HepG2 (cell line): Measurements from ENCODE around the gene SPP1. TPM values are rescaled to one million over a fixed set of nuclear protein-coding genes. Genes with fewer than 3 reads are reported as not detected.

Experiments used
- ATAC-seq: fragments of 200-7000 bp; cut with Tn5 transposase; 3 replicates; pipeline ENCODE4 v1.9.1; 2020; ENCODE audit warnings: mild to moderate bottlenecking, moderate library complexity
- BruUV-seq: library from RNA; stranded (reverse); fragments of 400-500 nt; replicated peaks from 2 replicates; lab custom pipeline; 2021; lab: Mats Ljungman, UMichigan
- CTCF ChIA-PET: fragments of 300-600 bp; formaldehyde crosslinking; extraction: SDS; loops from one replicate; lab custom pipeline; 2021; ENCODE audit warnings: low total read pairs, inconsistent platforms, low intra/inter-chr PET ratio; lab: Yijun Ruan, JAX
- POLR2A ChIA-PET: fragments of 350-600 bp; sonication (Branson Sonifier 250); formaldehyde crosslinking; loops from one replicate; lab custom pipeline; 2020; ENCODE audit warnings: antibody characterized with exemption, inconsistent platforms; lab: Yijun Ruan, JAX
- DNase-seq: peaks from one replicate; pipeline ENCODE4 v3.0.0-alpha.2; 2015; ENCODE audit warnings: low spot score
- FAIRE-seq: peaks from 3 replicates; lab custom pipeline; 2011; peaks lifted over from hg19 to GRCh38; lab: Jason Lieb, UNC
- H2AFZ ChIP-seq: one replicate; pipeline ENCODE4 v1.6.1; 2011; ENCODE audit warnings: low read length, inconsistent platforms
- H3K27ac ChIP-seq: fragments of 300-600 bp; 3 replicates; pipeline ENCODE4 v1.8.0; 2011; ENCODE audit warnings: mixed run types, mild to moderate bottlenecking, mixed read lengths, low read length, inconsistent platforms; ENCODE audit not compliant: insufficient read depth; ENCODE audit errors: extremely low read length
- H3K27me3 ChIP-seq, 2 experiments: fragments of 200-600 bp in 1 of 2; 2 replicates in 1 of 2; 3 replicates in 1 of 2; pipeline versions ENCODE4 v1.6.0 to v1.8.0; 2011; ENCODE audit warnings: low read length in 2 of 2, mild to moderate bottlenecking in 2 of 2, moderate library complexity in 2 of 2, inconsistent platforms in 1 of 2; ENCODE audit not compliant: insufficient read depth in 2 of 2, control insufficient read depth in 1 of 2
- H3K36me3 ChIP-seq, 2 experiments: fragments of 200-600 bp in 1 of 2; replicated peaks in 1 of 2; 2 replicates in 1 of 2; 3 replicates in 1 of 2; pipeline versions ENCODE4 v1.5.1 to v1.8.0; 2011; ENCODE audit warnings: low read length in 2 of 2, inconsistent platforms in 1 of 2; ENCODE audit not compliant: insufficient read depth in 2 of 2, control insufficient read depth in 1 of 2
- H3K4me1 ChIP-seq: 2 replicates; pipeline ENCODE4 v1.5.1; 2012; ENCODE audit warnings: low read length, inconsistent platforms; ENCODE audit not compliant: insufficient read depth
- H3K4me2 ChIP-seq: 2 replicates; pipeline ENCODE4 v1.6.0; 2011; ENCODE audit warnings: low read depth, low read length, inconsistent platforms
- H3K4me3 ChIP-seq, 3 experiments: fragments of 200-600 bp in 1 of 3; sonication (generic), shearing (Covaris generic) in 1 of 3; replicated peaks in 1 of 3; 2 replicates each; pipeline ENCODE4 v1.5.1; 2011 to 2016; ENCODE audit warnings: low read length in 3 of 3, inconsistent platforms in 2 of 3, low read depth in 2 of 3, mild to moderate bottlenecking in 2 of 3, control low read depth in 1 of 3, mixed read lengths in 1 of 3; ENCODE audit not compliant: insufficient read depth in 1 of 3
- H3K79me2 ChIP-seq: one replicate; pipeline ENCODE4 v1.6.1; 2011; ENCODE audit warnings: low read length, inconsistent platforms; ENCODE audit not compliant: insufficient read depth
- H3K9ac ChIP-seq: 2 replicates; pipeline ENCODE4 v1.6.0; 2011; ENCODE audit warnings: mild to moderate bottlenecking, low read depth, low read length, inconsistent platforms; ENCODE audit not compliant: insufficient read depth
- H3K9me3 ChIP-seq: 2 replicates; pipeline ENCODE4 v1.5.1; 2012; ENCODE audit warnings: mild to moderate bottlenecking, low read length
- H4K20me1 ChIP-seq: 2 replicates; pipeline ENCODE4 v1.6.0; 2011; ENCODE audit warnings: inconsistent platforms, mild to moderate bottlenecking, low read length, moderate library complexity; ENCODE audit not compliant: insufficient read depth
- DMAP1 ChIP-seq: IDR thresholded peaks from 2 replicates; pipeline ENCODE4 v1.6.1; 2016
- FOSL2 ChIP-seq: sonication (generic); formaldehyde crosslinking; IDR thresholded peaks from 2 replicates; pipeline ENCODE4 v1.4.0; 2020; ENCODE audit warnings: missing genetic modification reagents
- HOXA3 ChIP-seq: sonication (generic); formaldehyde crosslinking; IDR thresholded peaks from 2 replicates; pipeline ENCODE4 v1.5.0; 2020; ENCODE audit warnings: missing genetic modification reagents
- MTA3 ChIP-seq: sonication (generic); formaldehyde crosslinking; IDR thresholded peaks from 2 replicates; pipeline ENCODE4 v1.4.0; 2020; ENCODE audit warnings: missing genetic modification reagents
- MXD4 ChIP-seq: IDR thresholded peaks from 2 replicates; pipeline ENCODE4 v1.6.1; 2016; ENCODE audit warnings: mild to moderate bottlenecking, missing biosample characterization, missing genetic modification reagents
- SNRNP70 ChIP-seq: fragments of 200-400 bp; formaldehyde crosslinking; IDR thresholded peaks from 2 replicates; pipeline ENCODE4 v1.6.1; 2017; ENCODE audit warnings: mild to moderate bottlenecking, low read depth, low read length, moderate library complexity
- ZMYM2 ChIP-seq: sonication (generic); formaldehyde crosslinking; IDR thresholded peaks from 2 replicates; pipeline ENCODE4 v1.8.0; 2022; ENCODE audit warnings: mild to moderate bottlenecking, missing genetic modification reagents
- ZNF282 ChIP-seq: fragments of 450-650 bp; IDR thresholded peaks from 2 replicates; pipeline ENCODE4 v1.6.1; 2018; ENCODE audit not compliant: partially characterized antibody
- ZNF441 ChIP-seq: sonication (generic); formaldehyde crosslinking; IDR thresholded peaks from 2 replicates; pipeline ENCODE4 v1.7.0; 2021; ENCODE audit warnings: missing genetic modification reagents, borderline replicate concordance
- ZNF547 ChIP-seq: sonication (generic); formaldehyde crosslinking; IDR thresholded peaks from 2 replicates; pipeline ENCODE4 v1.5.1; 2020; ENCODE audit warnings: mild to moderate bottlenecking, missing genetic modification reagents
- ZNF660 ChIP-seq: sonication (generic); formaldehyde crosslinking; IDR thresholded peaks from 2 replicates; pipeline ENCODE4 v1.5.1; 2020; ENCODE audit warnings: mild to moderate bottlenecking, low read depth, missing genetic modification reagents, borderline replicate concordance
- ZZZ3 ChIP-seq: sonication (generic); formaldehyde crosslinking; IDR thresholded peaks from 2 replicates; pipeline ENCODE4 v1.4.0; 2020; ENCODE audit warnings: missing genetic modification reagents, mild to moderate bottlenecking, borderline replicate concordance
- WGBS: methylation state at CpG from one replicate; pipeline ENCODE4 v1.1.6; 2017; ENCODE audit warnings: low lambda C conversion rate; 5-methylcytosine and 5-hydroxymethylcytosine counted together
- in situ Hi-C: cut with HindIII; loops from 2 replicates; pipeline ENCODE4 v1.10.0; 2017; ENCODE audit warnings: low pct_unique_long_range_greater_than_20kb; ENCODE audit not compliant: extremely low pct_ligation_motif_present
- intact Hi-C: fragments of 100-400 bp; cut with micrococcal nuclease; formaldehyde crosslinking; loops from one replicate; pipeline ENCODE4 v1.10.0; 2022; ENCODE audit not compliant: unreplicated experiment
- polyA plus RNA-seq, 8 experiments: library from polyadenylated mRNA; depleted of rRNA in 3 of 8; stranded (reverse) in 7 of 8; unstranded in 1 of 8; fragments of >200 nt; fragmentation: Illumina TruSeq in 4 of 8; extraction: Trizol in 4 of 8; gene quantifications; 2 replicates each; pipeline versions ENCODE4 v1.2.1 to v1.2.3, GENCODE V29; 2011 to 2016; ENCODE audit warnings: low read depth in 4 of 8, missing spikeins in 1 of 8, mixed read lengths in 1 of 8; ENCODE audit not compliant: insufficient read depth in 1 of 8
- total RNA-seq, 5 experiments: library from RNA; depleted of rRNA; stranded (reverse); fragments of >200 nt; fragmentation: Illumina TruSeq; extraction: Trizol; gene quantifications; 2 replicates each; pipeline ENCODE4 v1.2.3, GENCODE V29; 2016; ENCODE audit warnings: low read depth in 1 of 5
- TF ChIP-seq, protein P1 (sequence below): sonication (generic); formaldehyde crosslinking; IDR thresholded peaks from 2 replicates; pipeline ENCODE4 v1.4.0; 2020; ENCODE audit warnings: missing genetic modification reagents, borderline replicate concordance

The SPP1 gene
- total and polyA plus RNA-seq, 2 of the 13 experiments (the other 11 are each of a cell fraction or from before 2014, with no cell fraction given): 682 to 788 TPM

DNA sequence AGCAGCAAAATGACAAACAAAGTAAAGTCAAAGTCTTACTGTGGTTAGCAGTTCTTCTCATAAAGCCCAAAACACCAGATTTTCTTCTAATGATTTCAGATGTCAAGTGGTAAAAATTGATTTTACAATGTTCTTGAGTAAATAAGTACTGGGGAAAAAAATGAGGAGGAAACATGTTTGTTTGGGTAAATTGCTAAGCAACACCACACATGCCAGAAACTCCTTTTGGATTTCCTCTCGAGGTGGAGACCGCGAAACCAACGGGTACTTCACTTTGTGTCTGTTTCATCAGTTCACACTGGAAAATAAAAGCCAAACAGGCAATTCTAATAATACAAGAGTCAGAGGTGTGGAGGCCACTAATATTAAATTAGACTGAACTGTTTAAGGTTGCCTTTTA is 27.3 kb downstream of the SPP1 start:
- peaks cover 4 to 32% of the 10 kb centered on the region in 2 experiments for H3K27me3 ChIP-seq
- H3K4me2 ChIP-seq: no peak overlapping the region
- H2AFZ ChIP-seq: no peak overlapping the region
- ATAC-seq (no peak), FAIRE-seq (no peak), DNase-seq (no peak)
- TF ChIP-seq ZMYM2 (CRISPR knock-in tag): no peak
- TF ChIP-seq ZNF282: no peak
- TF ChIP-seq ZZZ3 (CRISPR knock-in tag): no peak
- no peak for TF ChIP-seq MXD4 (CRISPR knock-in tag)
- no peak for TF ChIP-seq FOSL2 (CRISPR knock-in tag)
- TF ChIP-seq MTA3 (CRISPR knock-in tag): no peak
- no peak for TF ChIP-seq HOXA3
- TF ChIP-seq SNRNP70: no peak
- no peak for TF ChIP-seq ZNF547 (CRISPR knock-in tag)
- no peak for TF ChIP-seq ZNF660 (CRISPR knock-in tag)
- TF ChIP-seq DMAP1: no peak
- TF ChIP-seq ZNF441: no peak
- TF ChIP-seq, protein P1, sequence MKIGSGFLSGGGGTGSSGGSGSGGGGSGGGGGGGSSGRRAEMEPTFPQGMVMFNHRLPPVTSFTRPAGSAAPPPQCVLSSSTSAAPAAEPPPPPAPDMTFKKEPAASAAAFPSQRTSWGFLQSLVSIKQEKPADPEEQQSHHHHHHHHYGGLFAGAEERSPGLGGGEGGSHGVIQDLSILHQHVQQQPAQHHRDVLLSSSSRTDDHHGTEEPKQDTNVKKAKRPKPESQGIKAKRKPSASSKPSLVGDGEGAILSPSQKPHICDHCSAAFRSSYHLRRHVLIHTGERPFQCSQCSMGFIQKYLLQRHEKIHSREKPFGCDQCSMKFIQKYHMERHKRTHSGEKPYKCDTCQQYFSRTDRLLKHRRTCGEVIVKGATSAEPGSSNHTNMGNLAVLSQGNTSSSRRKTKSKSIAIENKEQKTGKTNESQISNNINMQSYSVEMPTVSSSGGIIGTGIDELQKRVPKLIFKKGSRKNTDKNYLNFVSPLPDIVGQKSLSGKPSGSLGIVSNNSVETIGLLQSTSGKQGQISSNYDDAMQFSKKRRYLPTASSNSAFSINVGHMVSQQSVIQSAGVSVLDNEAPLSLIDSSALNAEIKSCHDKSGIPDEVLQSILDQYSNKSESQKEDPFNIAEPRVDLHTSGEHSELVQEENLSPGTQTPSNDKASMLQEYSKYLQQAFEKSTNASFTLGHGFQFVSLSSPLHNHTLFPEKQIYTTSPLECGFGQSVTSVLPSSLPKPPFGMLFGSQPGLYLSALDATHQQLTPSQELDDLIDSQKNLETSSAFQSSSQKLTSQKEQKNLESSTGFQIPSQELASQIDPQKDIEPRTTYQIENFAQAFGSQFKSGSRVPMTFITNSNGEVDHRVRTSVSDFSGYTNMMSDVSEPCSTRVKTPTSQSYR (CRISPR knock-in tag): no peak
- no TSS peak for BruUV-seq
- intact Hi-C loops: no loop called here
- ChIA-PET CTCF (no interaction called here), POLR2A (no interaction called here)
- no peaks in the 10 kb centered on the region for H4K20me1 ChIP-seq
- H3K79me2 ChIP-seq: no peaks in the 10 kb centered on the region
- H3K27ac ChIP-seq: no peak overlapping the region
- no peak overlapping the region for H3K9ac ChIP-seq
- no peaks in the 10 kb centered on the region for H3K36me3 ChIP-seq
- in situ Hi-C loops: no loop called here
- H3K4me1 ChIP-seq: peaks cover 9% of the 10 kb centered on the region
- H3K4me3 ChIP-seq: no peak overlapping the region
- WGBS: 49% methylated on average over 4 of the region's 4 CpGs
- H3K9me3 ChIP-seq: no peaks in the 10 kb centered on the region
